NOMO-1 treated with DMSO at 0.1 percent for 48 hours (cell line): ENCODE measurements around the gene CTF1.
"Not testable (repeated sequence)": the region's sequence is repeated elsewhere in the genome, so short reads cannot be mapped to it uniquely, and the experiment has no call there.

ENCODE experiments used
- DNase-seq: peaks from one replicate; lab custom pipeline; 2025; ENCODE audit not compliant: unreplicated experiment; lab: John Stamatoyannopoulos, UW

CTF1 gene

DNA sequence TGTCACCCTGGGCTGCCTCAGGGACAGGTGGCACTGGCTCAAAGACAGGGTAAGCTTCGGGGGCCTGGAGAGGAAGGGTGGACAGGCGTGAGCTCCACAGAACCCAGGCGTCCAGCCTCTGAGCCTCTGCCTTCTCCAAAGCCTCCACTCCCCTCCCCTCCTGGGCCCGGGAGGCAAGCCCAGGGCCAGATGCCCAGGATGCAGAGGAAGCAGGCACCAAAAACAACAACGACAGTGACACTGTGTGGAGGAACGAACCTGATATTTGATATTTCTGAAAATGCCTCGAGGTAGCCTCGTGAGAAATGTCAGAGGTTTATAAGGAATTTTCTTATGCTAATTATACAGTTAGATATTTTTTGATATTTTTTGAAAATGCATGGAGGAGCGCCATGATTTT lies 8.5 kb upstream of the CTF1 start:
- DNase-seq, result no peak

DNA sequence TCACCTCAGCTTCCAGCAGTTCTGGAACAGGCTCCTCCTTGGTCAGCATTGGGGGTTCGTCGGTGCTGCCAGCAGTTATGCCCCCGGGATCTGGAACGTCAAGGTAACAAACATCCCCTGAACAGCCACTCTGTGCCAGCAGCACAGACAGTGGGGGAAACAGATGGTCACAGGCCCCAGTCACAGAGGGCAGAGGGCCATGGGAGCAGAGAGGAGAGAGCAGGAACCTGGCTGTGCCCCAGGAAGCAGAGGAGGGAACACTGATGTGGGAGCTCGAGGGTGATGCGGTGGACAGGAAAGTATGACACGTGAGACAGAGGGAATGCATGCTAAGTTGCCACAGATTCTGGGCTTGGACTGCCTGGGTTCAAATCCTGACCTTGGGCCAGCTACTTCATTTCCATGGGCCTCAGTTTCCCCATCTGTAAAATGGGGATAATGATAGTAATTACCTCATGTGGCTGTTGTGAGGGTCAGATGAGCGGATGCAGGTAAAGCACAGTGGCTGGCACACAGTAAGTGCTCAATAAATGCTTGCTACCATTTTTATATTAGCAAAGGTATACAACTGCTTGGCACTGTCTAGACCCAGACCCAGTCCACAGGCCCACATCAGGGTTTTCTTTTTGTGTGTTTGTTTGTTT lies 7.4 kb upstream of the CTF1 start:
- no peak for DNase-seq

DNA sequence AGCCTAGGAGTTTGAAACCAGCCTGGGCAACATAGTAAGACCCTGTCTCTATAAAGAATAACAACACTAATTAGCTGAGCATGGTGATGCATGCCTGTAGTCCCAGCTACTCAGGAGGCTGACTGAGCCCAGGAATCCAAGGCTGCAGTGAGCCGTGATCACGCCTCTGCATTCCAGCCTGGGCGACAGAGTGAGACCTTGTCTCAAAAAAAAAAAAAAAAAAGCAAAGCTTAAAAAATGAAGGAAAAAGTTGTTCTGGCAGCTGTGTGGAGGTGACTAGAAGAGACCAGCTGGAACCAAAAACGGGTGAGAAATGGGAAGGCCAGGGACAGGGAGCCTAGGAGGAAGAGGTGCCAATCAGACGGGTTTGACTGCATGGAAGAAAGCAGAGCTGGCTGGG lies 6.7 kb upstream of the CTF1 start:
- DNase-seq, result no peak

DNA sequence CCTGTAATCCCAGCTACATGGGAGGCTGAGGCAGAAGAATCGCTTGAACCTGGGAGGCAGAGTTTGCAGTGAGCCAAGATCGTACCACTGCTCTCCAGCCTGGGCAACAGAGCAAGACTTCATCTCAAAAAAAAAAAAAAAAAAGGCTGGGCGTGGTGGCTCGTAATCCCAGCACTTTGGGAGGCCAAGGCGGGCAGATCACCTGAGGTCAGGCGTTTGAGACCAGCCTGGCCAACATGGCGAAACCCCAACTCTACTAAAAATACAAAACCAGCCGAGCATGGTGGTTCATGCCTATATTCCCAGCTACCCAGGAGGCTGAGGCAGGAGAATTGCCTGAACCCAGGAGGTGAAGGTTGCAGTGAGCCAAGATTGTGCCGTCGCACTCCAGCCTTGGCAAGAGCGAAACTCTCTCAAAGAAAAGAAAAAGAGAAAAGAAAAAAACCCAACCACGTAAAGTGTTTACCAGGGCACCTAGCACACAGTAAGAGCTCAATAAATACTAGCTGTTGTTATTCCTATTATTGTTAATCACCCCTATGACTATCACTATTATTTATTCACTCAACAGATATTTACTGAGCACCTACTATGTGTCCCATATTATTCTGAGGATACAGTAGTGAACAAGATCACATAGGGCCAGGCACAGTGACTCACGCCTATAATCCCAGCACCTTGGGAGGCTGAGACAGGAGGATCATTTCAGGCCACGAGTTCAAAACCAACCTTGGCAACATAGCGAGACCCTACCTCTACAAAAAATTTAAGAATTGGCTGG lies 5.2 kb upstream of the CTF1 start:
- not testable (repeated sequence) for DNase-seq

DNA sequence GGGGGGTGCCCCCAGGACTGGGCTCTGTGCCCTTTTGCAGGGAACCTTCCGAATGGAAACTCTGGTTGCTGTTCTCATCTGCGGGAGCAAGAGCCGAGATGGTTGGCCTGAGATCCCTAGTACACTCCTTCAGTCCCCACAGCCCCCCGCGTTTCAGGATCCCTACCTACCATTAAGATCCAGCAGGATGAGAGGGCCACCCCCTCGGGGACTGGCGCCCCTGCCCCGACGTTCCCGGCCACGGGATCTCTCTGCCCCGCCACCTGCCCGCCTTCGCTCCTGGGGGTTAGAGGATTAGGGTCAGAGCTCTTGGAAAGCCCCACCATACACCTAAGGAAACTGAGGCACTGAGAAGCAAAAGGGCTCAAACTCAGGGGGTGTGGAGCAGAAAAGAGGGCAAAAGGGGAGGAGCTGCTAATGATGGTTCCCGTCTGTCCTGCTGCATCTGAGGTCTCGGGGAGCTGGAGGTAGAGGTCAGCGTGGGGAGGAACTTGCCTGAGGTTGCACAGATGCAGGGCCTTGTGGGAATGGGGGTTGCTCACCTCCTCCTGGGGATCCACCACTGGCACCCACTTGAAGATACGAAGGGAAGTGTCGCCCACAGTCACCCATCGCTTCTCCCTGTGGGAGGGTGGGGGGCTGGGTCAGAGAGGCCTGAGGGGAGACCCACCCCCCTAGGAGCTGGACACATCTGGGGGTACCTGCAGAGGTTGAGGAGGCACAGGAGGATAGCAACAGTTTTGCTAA lies 3.6 kb upstream of the CTF1 start:
- DNase-seq, result no peak

DNA sequence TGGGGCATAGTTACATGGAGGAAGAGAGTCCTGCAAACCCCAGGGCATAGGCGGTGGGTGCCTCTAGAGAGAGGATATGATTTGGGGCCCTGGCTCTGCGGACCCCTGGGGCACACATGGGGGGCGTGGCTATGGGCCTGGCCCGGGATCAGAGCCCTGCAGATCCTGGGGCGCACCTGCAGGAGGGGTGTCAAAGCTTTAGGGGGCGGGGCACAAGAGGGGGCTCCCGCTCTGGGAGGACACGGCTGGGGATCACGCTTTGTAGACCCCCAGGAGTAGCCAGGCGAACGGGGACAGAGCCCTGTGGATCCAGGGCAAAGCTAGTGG lies 3.0 kb upstream of the CTF1 start:
- no peak for DNase-seq

DNA sequence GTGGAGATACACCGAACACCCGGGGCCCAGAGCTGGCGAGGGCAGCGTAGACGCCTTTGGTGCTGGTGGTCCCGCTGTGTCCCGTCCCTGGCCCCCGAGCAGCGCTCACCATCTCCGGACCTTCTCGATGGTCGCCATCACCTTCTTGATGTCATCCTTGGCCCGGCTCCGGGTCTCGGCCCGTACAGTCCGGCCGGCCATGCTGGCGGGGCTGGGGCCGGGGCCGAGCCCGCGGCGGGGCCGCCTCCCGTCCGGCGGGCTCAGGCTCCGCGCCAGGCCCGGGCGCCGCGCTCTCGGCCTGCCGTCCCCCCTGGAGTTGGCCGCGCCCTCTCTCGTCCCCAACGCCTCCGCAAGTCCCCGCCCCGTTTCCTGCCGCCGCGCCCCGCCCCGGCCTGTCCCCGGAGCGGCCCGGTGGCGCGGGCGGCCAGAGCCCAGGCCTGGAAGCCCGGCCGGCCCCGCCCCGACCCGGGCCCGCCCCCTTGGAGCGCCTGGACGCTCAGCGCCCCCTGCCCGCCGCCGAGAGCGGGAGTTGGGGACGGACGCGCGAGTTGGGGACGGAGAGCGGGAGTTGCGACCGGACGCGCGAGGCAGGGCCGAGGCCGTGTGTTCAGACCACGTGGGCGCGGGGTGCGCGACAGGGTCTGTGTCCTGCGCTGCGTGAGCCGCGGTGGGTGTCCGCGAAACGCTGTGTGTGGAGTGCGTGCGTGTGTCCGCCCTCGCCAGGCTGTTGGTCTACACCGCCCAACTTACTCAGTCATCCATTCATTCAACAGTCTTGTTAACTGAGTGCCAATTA lies 2.5 kb upstream of the CTF1 start, which contains the start of gene BCL7C:
TSS of gene BCL7C (minus strand) at position 334 of the 796 bp plus-strand sequence. CDS start at position 201, 133 bp downstream.
- DNase-seq, result peak; percentile 89

DNA sequence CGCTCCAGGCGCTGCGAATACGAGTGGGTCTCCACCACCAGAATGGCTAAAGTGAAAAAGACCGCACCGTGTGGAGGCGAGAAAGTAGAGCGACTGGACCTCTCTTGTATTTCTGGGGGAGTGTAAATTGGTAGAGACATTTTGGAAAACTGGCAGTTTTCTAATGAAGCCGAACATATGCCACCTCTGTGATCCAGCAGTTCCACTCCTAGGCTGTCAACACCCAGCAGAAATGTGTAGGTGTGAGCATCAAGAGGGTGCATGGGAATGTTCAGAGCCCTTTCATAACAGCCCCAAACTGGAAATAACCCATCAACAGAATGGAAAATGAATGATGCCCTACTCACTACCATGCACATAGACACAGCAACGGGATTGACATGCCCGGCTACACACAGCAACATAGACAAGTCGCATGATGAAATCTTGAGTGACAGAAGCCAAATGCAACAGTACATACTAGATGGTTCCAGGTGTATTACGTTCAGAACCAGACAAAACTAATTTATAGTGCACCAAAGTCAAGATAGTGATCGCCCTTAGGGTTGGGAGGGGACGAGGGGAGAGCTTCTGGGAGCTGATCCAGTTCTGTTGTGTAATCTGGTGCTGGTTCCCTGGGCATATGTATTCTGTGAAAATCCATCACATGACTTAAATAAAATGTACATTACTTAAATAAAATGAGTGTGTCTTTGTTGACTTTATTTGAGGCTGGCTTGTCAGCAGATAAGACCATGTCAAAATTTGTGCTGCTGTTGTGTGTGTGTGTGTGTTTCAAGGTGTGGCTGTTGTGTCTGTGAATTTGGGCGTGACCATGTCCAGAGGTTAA lies 1.7 kb upstream of the CTF1 start:
- no peak for DNase-seq

DNA sequence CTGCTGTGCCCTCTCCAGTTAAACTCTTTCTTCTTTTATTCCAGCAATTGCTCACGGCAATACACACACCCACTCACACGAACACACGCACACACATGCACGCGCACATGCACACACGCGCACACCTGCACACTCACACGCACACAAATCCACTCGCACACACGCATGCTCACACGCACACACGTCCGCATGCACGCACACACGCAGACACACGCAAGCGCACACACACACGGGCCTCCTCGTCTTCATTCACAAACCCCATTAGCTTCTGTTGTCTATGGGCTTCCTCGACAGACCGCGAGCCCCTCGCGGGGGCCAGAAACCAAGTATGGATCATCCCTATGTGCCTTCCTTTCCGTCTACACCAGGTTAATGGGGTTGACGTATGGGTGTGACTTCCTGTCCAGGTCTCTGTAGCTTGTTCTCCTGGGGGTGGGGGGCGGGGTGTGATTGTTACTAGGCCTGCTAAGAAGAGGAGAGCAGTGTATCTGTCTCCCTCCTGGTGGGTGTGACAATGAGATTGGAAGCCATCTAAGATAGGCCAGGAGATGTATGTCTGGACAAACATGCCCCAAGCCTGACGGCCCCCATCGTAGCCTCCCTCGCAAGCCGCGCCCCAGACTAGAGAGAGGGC lies 670 bp upstream of the CTF1 start:
- DNase-seq, result no peak

DNA sequence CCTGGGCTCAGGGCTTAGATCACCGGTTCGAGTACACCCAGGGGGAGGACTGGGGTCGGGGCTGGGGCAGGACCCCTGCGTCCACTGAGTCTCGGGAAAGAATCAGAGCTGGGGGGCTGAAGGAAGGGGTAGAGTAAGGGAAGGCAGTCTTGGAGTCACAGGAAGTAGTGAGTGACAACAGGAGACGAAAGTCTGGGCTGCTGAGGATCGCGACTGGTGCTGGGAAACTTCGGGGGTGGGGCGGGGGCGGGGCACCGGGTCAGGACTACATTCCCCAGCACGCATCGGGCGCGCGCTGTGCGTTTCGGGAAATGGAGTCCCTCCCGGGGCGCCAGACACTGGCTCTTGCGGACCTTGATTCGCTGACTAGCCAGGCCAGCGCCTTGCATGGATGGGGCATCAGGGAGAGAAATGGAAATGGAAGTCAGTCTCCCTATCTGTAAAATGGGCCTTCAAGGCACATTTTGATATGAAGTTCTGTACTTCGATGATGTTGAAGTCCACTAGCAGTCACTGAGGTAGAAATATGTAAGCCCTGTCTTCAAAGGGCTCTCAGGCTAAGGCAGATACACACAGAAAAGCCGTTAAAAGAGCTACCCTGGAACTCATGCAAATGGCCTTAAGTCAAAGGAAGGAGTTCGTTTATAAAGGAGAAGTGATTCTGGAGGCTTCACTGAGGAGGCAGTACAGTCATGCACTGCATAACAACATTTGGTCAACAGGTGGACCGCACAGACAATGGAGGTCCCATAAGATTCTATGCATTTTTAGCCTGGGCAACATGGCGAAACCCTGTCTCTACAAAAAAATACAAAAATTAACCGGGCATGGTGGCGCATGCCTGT lies 697 bp downstream of the CTF1 start:
- peak; percentile 72 for DNase-seq

DNA sequence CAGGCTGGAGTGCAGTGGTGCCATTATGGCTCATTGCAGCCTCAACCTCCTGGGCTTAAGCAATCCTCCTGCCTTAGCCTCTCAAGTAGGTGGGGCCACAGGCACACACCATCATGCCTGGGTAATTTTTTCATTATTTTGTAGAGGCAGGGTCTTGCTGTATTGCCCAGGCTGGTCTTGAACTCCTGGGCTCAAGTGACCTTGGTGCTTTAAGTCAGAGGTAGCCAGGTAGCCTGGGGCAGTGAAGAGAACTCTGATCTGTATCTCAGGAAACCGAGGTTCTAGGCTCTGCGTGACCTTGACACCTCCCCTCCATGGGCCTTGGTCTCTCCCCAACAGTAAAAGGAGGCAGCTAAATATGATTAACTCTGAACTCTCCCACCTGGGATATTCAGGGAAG lies 3.4 kb downstream of the CTF1 start:
- DNase-seq, result no peak

DNA sequence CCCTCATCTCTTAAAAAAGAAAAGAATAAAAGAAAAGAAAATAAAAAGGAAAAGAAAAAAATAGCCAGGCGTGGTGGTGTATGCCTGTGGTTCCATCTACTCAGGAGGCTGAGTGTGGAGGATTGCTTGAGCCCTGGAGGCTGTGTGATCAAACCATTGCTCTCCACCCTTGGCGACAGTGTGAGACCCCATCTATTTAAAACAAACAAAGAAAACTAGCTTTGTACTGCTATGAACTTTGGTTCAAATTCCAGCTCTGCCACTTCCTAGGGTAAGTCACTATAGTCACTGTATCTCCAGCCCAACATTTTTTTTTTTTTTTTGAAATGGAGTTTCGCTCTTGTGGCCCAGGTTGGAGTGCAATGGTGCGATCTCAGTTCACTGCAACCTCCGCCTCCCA lies 4.2 kb downstream of the CTF1 start:
- no peak for DNase-seq

DNA sequence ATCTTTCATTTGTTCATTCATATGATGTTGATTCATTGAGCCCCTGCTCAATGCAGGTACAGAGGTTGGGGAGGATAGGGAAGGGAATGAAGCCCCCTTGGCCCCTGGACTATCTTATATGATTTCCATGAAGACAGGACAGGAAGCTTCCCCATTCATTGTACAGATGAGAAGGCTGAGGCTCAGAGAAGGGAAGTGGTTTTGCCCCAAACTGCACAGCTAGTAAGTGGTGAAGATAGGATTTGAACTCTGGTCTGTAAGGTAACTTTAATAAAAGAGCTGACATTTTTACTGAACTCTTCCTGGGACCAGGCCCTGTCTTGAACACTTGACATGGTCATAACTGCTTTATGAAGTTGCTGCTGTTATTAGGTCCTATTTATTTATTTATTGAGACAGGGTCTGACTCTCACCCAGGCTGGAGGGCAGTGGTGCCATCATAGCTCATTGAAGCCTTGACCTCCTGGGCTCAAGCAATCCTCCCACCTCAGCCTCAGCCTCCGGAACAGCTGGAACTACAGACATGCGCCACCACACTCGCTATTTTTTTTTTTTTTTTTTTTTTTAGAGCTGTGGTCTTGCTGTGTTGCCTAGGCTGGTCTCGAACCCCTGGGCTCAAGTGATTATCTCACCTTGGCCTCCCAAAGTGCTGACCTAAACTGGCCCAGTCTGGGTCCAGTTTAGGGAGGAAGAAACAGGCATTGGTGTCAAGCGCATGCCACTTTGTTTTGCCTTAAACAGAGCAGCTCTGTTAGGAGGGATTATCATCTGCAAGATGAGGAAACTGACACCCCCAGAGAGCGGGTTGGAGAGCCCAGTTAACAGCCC lies 5.0 kb downstream of the CTF1 start:
- DNase-seq, result no peak

DNA sequence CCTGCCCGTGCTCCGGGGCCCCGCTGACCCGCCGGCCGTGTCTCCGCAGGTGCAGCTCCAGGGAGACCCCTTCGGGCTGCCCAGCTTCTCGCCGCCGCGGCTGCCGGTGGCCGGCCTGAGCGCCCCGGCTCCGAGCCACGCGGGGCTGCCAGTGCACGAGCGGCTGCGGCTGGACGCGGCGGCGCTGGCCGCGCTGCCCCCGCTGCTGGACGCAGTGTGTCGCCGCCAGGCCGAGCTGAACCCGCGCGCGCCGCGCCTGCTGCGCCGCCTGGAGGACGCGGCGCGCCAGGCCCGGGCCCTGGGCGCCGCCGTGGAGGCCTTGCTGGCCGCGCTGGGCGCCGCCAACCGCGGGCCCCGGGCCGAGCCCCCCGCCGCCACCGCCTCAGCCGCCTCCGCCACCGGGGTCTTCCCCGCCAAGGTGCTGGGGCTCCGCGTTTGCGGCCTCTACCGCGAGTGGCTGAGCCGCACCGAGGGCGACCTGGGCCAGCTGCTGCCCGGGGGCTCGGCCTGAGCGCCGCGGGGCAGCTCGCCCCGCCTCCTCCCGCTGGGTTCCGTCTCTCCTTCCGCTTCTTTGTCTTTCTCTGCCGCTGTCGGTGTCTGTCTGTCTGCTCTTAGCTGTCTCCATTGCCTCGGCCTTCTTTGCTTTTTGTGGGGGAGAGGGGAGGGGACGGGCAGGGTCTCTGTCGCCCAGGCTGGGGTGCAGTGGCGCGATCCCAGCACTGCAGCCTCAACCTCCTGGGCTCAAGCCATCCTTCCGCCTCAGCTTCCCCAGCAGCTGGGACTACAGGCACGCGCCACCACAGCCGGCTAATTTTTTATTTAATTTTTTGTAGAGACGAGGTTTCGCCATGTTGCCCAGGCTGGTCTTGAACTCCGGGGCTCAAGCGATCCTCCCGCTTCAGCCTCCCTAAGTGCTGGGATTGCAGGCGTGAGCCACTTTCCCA lies 5.9 kb downstream of the CTF1 start:
- DNase-seq, result peak; percentile 75

DNA sequence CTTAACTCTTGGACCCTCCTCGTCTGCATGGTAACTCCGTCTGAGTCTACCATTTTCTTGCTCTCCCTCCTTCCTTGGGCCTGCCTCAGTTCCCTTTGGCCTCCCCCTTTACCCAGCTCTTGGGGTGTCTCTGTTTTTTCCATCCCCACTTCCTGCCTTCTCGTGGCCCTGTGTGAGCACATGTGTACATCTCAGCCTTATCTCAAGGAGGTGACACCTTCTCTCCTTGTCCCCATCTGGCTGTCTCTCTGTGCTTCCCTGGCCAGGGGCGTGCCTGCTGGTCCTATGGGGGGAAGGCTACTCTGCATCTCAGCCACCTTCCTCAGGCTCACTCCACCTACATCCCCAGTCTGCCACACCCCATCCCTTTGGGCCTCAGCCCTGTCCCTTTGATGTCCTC lies 6.6 kb downstream of the CTF1 start:
- no peak for DNase-seq

DNA sequence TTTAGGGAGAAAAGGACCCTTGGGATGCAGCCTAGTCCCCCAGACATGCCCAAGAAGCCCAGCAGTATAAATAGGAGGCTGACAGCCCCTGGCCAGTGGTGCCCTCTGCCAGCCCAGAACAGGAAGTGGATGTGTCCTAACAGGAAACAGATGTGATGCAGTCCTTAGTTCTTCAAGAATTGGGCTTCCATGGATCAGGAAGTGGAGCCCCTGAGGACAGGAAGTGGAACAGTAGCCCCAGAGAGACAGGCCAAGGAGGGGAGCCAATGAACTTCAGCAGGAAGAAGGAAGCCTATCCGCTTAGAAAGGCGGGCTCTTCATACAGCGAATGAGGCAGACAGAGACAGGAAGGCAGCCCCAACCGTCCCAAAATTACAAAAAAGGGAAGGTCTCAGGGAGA lies 7.2 kb downstream of the CTF1 start:
- DNase-seq, result peak; percentile 96

DNA sequence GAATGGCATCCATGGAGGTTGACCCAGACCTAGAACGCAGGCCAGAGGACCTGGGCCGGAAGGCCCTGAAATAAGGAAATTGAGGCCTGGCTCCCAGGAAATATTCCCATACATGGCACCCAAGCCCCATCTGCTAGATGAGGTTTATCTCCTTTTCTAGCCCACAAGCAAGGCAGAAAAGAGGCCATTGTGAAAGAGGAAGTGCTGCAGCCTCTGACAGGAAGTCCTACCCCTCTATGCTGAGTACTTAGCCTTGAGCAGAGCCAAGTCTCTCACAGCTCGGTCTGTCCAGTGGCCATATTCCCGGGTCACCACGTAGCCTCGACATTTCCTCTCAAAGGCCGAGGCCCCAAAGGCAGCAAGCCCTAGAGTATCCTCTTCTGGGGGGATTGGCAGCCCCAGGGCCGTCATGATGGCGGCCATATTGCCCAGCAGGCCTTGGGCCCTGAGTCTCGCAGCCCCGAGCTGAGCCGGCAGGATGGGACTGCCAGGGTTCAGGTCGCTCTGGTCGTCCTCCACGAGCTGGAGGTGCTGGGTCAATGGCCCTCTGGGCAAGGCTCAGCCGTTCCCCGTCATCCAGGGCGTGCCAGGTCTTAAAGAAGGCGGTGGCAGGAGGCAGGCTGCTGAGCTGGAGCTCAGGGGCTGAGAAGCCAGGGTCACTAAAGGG lies 7.8 kb downstream of the CTF1 start:
- DNase-seq, result peak; percentile 65
